Left colon (tissue), 2 donors: Measurements from ENCODE around the gene LVRN. TPM values are rescaled to one million over a fixed set of nuclear protein-coding genes. Genes with fewer than 3 reads are reported as not detected.
"Not testable (repeated sequence)": the region's sequence is repeated elsewhere in the genome, so short reads cannot be mapped to it uniquely, and the experiment has no call there.

Experiments used
- ATAC-seq: fragments of 200-7000 bp; cut with Tn5 transposase; one replicate; pipeline ENCODE4 v1.9.1; 2020; ENCODE audit warnings: mild to moderate bottlenecking, moderate library complexity
- DNase-seq, 2 donors: peaks; one replicate each; pipeline ENCODE4 v3.0.0-alpha.2; 2020
- intact Hi-C, 2 donors: fragments of 100-400 bp; cut with DNase I in 1 of 2; cut with micrococcal nuclease in 1 of 2; formaldehyde crosslinking; loops; one replicate each; pipeline versions ENCODE4 v1.11.2 to v1.14.0; 2022; cut with DNase I, micrococcal nuclease
- long read RNA-seq: library from polyadenylated mRNA; unstranded; transcript quantifications from one replicate; pipeline ENCODE4 v2.0.0, GENCODE V29; 2021
- total RNA-seq, 2 donors: library from RNA; stranded (reverse); fragmentation: NEBNext Ultra II Directional; extraction: Animal tissue kit (Norgen Biotek cat#: 25700); gene quantifications; one replicate each; pipeline ENCODE4 v1.2.1, GENCODE V29; 2021
- donor health status: DM: no; HTN: no; CAD: no.
- donor health status: DM: yes; HTN: yes; CAD: no.

Gene LVRN
- 1 to 10 TPM in 1 of 2 donors, under 1 TPM in 1; 0.52 to 2.8 TPM for total RNA-seq
- long read RNA-seq, full-length matches to known transcripts = 3 of 3 reads
- long read RNA-seq, partial matches to known transcripts = 0 of 3 reads
- long read RNA-seq, other reads (novel, unspliced or antisense) = 0 of 3 reads

DNA sequence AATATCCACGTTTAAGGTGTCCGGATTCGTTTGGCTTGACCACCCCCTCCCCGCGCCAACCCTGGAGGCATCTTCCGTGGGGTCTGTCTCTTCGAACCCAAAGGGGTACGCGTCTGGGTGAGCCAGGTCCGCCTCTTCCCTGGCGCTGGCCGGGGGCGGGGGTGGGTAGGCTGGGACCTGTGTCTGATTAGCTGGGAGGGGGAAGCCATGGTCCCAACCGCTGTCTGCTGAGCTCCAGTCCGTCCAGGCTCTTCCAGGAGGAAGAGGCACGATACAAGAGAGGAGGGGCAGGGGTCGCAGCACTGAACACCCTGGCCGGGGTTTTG lies at the start of gene LVRN:
LVRN (plus strand) TSS at position 237 of the 326 bp plus-strand sequence. CDS start 143 bp downstream, outside the sequence.
- intact Hi-C loops = no loop called here
- DNase-seq = no peak
- ATAC-seq = no peak

- intact Hi-C loops, DNase-seq, ATAC-seq: not testable (repeated sequence)
Measured at GRCh38 chr5:115913623-115914400, 48.5 kb upstream of the LVRN start.

DNA sequence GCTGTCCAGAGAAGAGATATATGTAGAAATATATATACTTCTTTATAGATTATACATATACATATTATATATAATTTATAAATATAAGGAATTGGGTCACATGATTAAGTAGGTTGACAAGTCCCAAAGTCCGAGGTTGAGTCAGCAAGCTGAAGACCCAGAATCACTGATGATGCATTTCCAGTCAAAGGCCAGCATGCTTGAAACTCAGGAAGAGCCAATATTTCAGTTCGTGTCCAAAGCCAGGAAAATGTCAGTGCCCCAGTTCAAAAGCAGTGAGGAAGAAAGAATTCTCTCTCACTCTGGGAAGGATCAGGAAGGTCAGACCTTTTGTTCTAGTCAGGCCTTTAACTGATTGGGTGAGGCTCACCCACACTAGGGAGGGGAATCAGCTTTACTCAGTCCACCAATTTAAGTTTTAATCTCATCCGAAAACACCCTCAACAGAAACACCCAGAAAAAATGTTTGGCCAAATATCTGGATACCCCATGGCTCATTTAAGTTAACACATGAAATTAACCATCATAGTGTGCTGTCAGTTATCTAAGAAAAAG lies 42.0 kb upstream of the LVRN start:
- no peak for ATAC-seq
- no peak for DNase-seq
- intact Hi-C loops = no loop called here

- ATAC-seq, intact Hi-C loops, DNase-seq: not testable (repeated sequence)
Measured at GRCh38 chr5:115928578-115929407, 33.5 kb upstream of the LVRN start.

DNA sequence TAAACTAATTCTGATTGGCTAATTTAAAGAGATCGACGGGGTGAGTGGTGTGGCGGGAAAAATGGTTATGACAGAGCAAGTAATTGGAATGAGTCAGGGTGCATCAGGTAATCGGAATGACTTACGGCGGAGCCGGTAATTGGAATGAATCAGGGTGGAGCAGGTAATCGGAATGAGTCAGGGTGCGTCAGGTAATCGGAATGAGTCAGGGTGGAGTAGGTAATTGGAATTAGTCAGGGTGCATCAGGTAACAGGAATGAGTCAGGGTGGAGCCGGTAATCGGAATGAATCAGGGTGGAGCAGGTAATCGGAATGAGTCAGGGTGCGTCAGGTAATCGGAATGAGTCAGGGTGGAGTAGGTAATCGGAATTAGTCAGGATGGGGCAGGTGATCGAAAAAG lies 32.1 kb upstream of the LVRN start:
- DNase-seq, intact Hi-C loops, ATAC-seq: not testable (repeated sequence)

DNA sequence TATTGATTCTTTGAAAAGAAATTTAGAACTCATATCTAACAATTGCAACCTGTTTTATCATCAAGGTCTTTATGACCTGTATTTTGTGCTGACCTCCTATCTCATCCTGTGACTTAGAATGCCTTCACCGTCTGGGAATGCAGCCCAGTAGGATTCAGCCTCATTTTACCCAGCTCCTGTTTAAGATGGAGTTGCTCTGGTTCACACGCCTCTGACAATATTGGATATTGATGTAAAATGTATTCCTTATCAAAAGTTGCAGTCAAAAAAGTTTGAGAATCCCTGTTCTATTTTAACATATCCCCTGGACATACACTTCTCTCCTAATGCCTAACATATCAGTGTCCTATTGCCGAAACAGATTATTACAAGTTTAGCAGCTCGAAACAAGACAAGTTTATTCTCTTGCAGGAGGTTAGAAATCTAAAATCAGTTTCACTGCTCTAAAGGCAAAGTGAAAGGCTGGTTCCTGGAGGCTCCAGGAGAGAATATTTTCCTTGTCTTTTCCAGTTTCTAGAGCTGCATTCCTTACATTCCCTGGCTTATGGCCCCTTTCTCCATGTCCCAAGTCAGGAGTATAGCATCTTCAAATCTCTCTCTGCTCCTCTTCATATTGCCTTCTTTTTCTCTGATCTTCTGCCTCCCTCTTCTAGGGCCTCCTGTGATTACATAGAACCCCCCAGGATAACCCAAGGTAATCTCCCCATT lies 31.5 kb upstream of the LVRN start:
- no peak for ATAC-seq
- DNase-seq = no peak
- intact Hi-C loops = no loop called here

- intact Hi-C loops = no loop called here
- ATAC-seq (no peak), DNase-seq (no peak)
Measured at GRCh38 chr5:115932991-115933390, 29.3 kb upstream of the LVRN start.

GRCh38 chr5:115934388-115934974 lies 27.8 kb upstream of the LVRN start:
- no peak for DNase-seq
- no peak for ATAC-seq
- intact Hi-C loops = no loop called here

DNA sequence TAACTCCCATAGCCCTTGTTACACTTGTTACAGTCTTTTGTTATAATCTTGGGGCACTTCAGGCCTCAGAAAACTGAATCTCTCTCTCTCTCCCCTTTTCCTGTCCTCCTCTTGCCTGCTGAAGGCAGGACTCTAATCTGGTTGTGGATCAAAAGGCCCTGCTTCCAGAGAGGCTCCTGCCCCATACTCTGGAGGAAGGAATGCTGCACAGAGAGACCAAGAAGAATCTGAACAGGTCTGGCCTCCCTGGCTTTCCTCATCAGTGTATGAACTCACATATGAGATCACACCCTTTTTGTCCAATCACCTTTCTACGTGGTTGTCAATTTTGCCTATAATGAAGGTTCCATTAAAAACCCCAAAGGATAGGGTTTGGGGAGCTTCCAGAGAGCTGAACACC lies 26.2 kb upstream of the LVRN start:
- DNase-seq = no peak
- intact Hi-C loops = no loop called here
- ATAC-seq = no peak

- DNase-seq (no peak), ATAC-seq (no peak)
- intact Hi-C loops = no loop called here
Measured at GRCh38 chr5:115939059-115939458, 23.2 kb upstream of the LVRN start.

DNA sequence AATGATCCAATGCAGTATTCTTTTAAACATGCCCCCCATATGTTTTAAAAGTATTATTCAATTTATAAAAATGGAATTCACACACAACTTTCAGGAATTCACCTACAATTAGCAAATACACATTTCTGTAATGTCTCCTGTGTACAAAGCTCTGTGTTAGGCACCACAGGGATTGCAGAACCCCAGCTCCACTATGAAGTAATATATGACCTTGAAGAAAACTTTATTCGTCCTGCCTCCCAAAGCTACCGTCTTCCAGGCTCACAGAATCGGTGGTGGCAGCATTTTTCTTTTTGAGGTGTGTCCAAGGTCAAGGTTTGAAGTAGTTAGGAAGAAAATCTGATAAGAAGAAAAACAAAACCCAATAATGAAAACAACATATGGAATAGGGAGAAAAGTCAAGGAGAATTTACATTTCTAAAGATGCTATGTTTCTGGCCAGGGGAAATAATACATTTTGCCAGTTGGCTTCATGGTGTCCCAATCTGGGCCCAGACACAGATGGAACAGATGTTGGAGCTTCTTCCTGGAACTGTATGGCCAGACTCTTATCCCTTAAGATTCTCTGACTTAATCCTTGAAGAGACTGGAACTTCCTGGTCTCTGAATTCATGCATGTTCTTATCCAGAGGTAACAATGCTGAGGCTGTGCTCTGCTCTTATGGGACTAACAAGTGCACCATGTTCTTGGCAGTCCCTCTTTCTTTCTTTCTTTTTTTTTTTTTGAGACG lies 22.0 kb upstream of the LVRN start:
- intact Hi-C loops = no loop called here
- DNase-seq (no peak), ATAC-seq (no peak)

GRCh38 chr5:115941051-115941675 lies 21.1 kb upstream of the LVRN start:
- DNase-seq (no peak), ATAC-seq (no peak)
- intact Hi-C loops = no loop called here

- intact Hi-C loops = no loop called here
- DNase-seq = no peak
- no peak for ATAC-seq
Measured at GRCh38 chr5:115944501-115944900, 17.8 kb upstream of the LVRN start.

GRCh38 chr5:115946655-115947054 lies 15.6 kb upstream of the LVRN start:
- intact Hi-C loops = no loop called here
- ATAC-seq (no peak), DNase-seq (no peak)

GRCh38 chr5:115947260-115947659 lies 15.0 kb upstream of the LVRN start:
- ATAC-seq (no peak), DNase-seq (no peak)
- intact Hi-C loops = no loop called here

DNA sequence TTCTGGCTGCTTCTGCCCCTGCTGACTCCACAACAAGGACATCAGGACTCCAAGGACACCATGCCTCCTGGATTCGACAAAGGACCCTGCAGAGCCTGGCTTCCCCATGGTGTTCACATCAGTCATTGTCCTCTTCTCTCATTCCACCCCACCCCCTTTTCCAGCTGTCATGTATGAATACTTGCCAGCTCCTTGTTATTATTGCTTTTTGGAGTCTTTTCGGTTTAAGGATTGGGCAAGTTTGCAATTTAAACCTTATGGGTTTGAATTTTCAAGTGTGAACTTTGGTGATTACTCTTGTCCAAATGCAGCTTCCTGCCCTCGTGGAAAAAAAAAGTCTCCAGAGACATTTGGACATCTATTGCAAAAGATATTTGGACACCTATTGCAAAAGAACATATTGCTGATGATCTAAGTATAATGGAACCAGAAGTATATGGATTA lies 14.2 kb upstream of the LVRN start:
- intact Hi-C loops = no loop called here
- ATAC-seq (no peak), DNase-seq (no peak)

GRCh38 chr5:115949096-115949495 lies 13.2 kb upstream of the LVRN start:
- intact Hi-C loops = no loop called here
- no peak for ATAC-seq
- no peak for DNase-seq

DNA sequence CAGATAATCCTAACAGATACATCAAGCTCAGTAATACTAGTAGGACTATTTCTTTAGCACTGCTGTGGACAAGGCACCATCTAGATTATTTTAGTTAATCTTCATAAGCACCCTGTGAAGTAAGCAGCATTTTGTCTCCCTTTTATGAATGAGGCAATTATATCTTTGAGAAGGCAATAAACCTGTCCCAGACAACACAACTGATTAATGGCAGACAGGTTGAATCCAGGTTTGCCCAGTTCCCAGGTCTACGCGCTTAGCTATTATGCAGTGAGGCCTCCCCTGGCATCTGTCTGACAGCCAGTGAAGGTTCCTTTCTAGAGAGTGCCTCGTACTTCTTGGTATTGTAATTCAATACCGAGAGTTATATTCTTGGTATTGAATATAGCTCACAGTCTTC lies 9.7 kb upstream of the LVRN start:
- intact Hi-C loops = no loop called here
- no peak for ATAC-seq
- DNase-seq = no peak
